GM12878 (cell line): ENCODE results near the gene WTAP. TPM values are rescaled to one million over a fixed set of nuclear protein-coding genes. Genes with fewer than 3 reads are reported as not detected.

ENCODE experiments used
- BRCA1 ChIP-seq: IDR thresholded peaks from 2 replicates; pipeline ENCODE4 v1.6.1; 2011; ENCODE audit warnings: low read depth, low read length, improper control_type of control experiment
- ETV6 ChIP-seq, 2 experiments: fragments of 450-650 bp in 1 of 2; IDR thresholded peaks in 1 of 2; conservative IDR thresholded peaks in 1 of 2; 2 replicates each; pipeline ENCODE4 v1.6.1; 2014; ENCODE audit warnings: antibody characterized with exemption in 1 of 2, borderline replicate concordance in 1 of 2, low read depth in 1 of 2, mild to moderate bottlenecking in 1 of 2, moderate library complexity in 1 of 2
- MXI1 ChIP-seq: fragments of 150-350 bp; IDR thresholded peaks from 2 replicates; pipeline ENCODE4 v1.6.1; 2011; ENCODE audit warnings: low read depth, mild to moderate bottlenecking, inconsistent platforms, low read length, improper control_type of control experiment
- MYB ChIP-seq: fragments of 150-350 bp; IDR thresholded peaks from 2 replicates; pipeline ENCODE4 v1.6.1; 2014; ENCODE audit warnings: mild to moderate bottlenecking, low read depth, low read length, borderline replicate concordance
- NR2C1 ChIP-seq: fragments of 450-650 bp; IDR thresholded peaks from 2 replicates; pipeline ENCODE4 v1.6.1; 2017; ENCODE audit warnings: antibody characterized with exemption, mild to moderate bottlenecking, moderate library complexity
- POU2F2 ChIP-seq: IDR thresholded peaks from 3 replicates; pipeline ENCODE4 v1.6.1; 2011; ENCODE audit warnings: low read depth, mild to moderate bottlenecking, low read length, borderline replicate concordance
- RAD51 ChIP-seq: fragments of 450-650 bp; IDR thresholded peaks from 2 replicates; pipeline ENCODE4 v1.6.1; 2016; ENCODE audit warnings: moderate library complexity, mild to moderate bottlenecking, inconsistent platforms
- RFX5 ChIP-seq: IDR thresholded peaks from 2 replicates; pipeline ENCODE4 v1.6.1; 2011; ENCODE audit warnings: low read depth, low read length, improper control_type of control experiment
- SIX5 ChIP-seq: IDR thresholded peaks from 2 replicates; pipeline ENCODE4 v1.6.1; 2011; ENCODE audit warnings: mild to moderate bottlenecking, low read depth, low read length, moderate library complexity; ENCODE audit not compliant: severe bottlenecking
- TCF3 ChIP-seq: IDR thresholded peaks from 2 replicates; pipeline ENCODE4 v1.6.1; 2012; ENCODE audit warnings: low read depth, mild to moderate bottlenecking, low read length, borderline replicate concordance; ENCODE audit not compliant: insufficient read depth
- YBX1 ChIP-seq: fragments of 450-650 bp; IDR thresholded peaks from 2 replicates; pipeline ENCODE4 v1.6.1; 2016; ENCODE audit warnings: antibody characterized with exemption
- ZNF207 ChIP-seq: fragments of 450-650 bp; IDR thresholded peaks from 2 replicates; pipeline ENCODE4 v1.6.1; 2014; ENCODE audit warnings: antibody characterized with exemption, mild to moderate bottlenecking, borderline replicate concordance
- ZNF384 ChIP-seq: IDR thresholded peaks from 2 replicates; pipeline ENCODE4 v1.6.1; 2012; ENCODE audit warnings: low read depth, mild to moderate bottlenecking, low read length, improper control_type of control experiment, borderline replicate concordance
- polyA plus RNA-seq, 11 experiments: library from polyadenylated mRNA; depleted of rRNA in 4 of 11; unstranded in 6 of 11; stranded (reverse) in 5 of 11; fragments of >200 nt; fragmentation: Nextera tagmentation in 4 of 11; fragmentation: Illumina TruSeq in 1 of 11; extraction: Ambion mirVana in 4 of 11; extraction: Trizol in 1 of 11; gene quantifications; 1 replicate in 1 of 11; 2 replicates in 10 of 11; pipeline versions ENCODE4 v1.2.1 to v1.2.3, GENCODE V29; 2011 to 2016; ENCODE audit warnings: inconsistent platforms in 2 of 11, missing spikeins in 2 of 11, low read depth in 1 of 11
- total RNA-seq, 4 experiments: library from RNA; depleted of rRNA in 3 of 4; stranded (reverse); fragments of >200 nt in 3 of 4; fragmentation: Illumina TruSeq in 1 of 4; extraction: Trizol in 1 of 4; gene quantifications; 2 replicates each; pipeline versions ENCODE4 v1.2.1 to v1.2.3, GENCODE V29; 2013 to 2021
- TF ChIP-seq, protein P1 (sequence below), 3 experiments: IDR thresholded peaks in 2 of 3; conservative IDR thresholded peaks in 1 of 3; 2 replicates each; pipeline ENCODE4 v1.5.1; 2011; ENCODE audit warnings: low read depth in 3 of 3, low read length in 3 of 3, mild to moderate bottlenecking in 3 of 3, control low read depth in 2 of 3, moderate library complexity in 2 of 3, inconsistent platforms in 1 of 3, mixed read lengths in 1 of 3; ENCODE audit not compliant: control insufficient read depth in 2 of 3, insufficient read depth in 1 of 3; ENCODE audit errors: extremely low read depth in 1 of 3
- TF ChIP-seq, protein P2 (sequence below): fragments of 450-650 bp; IDR thresholded peaks from 2 replicates; pipeline ENCODE4 v1.6.1; 2018; ENCODE audit warnings: borderline replicate concordance, mild to moderate bottlenecking; ENCODE audit not compliant: partially characterized antibody
- TF ChIP-seq, protein P3 (sequence below): IDR thresholded peaks from 2 replicates; pipeline ENCODE4 v1.6.1; 2012; ENCODE audit warnings: low read depth, low read length, improper control_type of control experiment

WTAP gene
- total and polyA plus RNA-seq, 10 of the 15 experiments (the other 5 are each of a cell fraction or from before 2014, with no cell fraction given): 38.7 to 132 (median 83.1) TPM

- no peak for TF ChIP-seq MYB
- no peak for TF ChIP-seq YBX1
- no peak for TF ChIP-seq ETV6 (conservative IDR thresholded peaks at IDR 0.05 in 1 of 2, IDR thresholded peaks at IDR 0.05 in 1 of 2; ENCODE audit: borderline replicate concordance in 1 of 2, low read depth in 1 of 2)
- no peak for TF ChIP-seq ZNF384
- no peak; the same call in 1 of the 2 replicates for TF ChIP-seq NR2C1
- peak; percentile 58; the same call in 1 of the 2 replicates for TF ChIP-seq TCF3
- TF ChIP-seq POU2F2: peak; percentile 75; the same call in 2 of the 3 replicates
- TF ChIP-seq RFX5: peak; percentile 29; the same call in 1 of the 2 replicates
- TF ChIP-seq BRCA1: no peak
- TF ChIP-seq RAD51: no peak
- peak; percentile 34 for TF ChIP-seq SIX5
- TF ChIP-seq, protein P1, sequence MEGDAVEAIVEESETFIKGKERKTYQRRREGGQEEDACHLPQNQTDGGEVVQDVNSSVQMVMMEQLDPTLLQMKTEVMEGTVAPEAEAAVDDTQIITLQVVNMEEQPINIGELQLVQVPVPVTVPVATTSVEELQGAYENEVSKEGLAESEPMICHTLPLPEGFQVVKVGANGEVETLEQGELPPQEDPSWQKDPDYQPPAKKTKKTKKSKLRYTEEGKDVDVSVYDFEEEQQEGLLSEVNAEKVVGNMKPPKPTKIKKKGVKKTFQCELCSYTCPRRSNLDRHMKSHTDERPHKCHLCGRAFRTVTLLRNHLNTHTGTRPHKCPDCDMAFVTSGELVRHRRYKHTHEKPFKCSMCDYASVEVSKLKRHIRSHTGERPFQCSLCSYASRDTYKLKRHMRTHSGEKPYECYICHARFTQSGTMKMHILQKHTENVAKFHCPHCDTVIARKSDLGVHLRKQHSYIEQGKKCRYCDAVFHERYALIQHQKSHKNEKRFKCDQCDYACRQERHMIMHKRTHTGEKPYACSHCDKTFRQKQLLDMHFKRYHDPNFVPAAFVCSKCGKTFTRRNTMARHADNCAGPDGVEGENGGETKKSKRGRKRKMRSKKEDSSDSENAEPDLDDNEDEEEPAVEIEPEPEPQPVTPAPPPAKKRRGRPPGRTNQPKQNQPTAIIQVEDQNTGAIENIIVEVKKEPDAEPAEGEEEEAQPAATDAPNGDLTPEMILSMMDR (IDR thresholded peaks at IDR 0.05 in 2 of 3, conservative IDR thresholded peaks at IDR 0.05 in 1 of 3; ENCODE audit: control insufficient read depth in 2 of 3, extremely low read depth in 1 of 3, insufficient read depth in 1 of 3, low read depth in 3 of 3, low read length in 3 of 3): no peak
- TF ChIP-seq, protein P2, sequence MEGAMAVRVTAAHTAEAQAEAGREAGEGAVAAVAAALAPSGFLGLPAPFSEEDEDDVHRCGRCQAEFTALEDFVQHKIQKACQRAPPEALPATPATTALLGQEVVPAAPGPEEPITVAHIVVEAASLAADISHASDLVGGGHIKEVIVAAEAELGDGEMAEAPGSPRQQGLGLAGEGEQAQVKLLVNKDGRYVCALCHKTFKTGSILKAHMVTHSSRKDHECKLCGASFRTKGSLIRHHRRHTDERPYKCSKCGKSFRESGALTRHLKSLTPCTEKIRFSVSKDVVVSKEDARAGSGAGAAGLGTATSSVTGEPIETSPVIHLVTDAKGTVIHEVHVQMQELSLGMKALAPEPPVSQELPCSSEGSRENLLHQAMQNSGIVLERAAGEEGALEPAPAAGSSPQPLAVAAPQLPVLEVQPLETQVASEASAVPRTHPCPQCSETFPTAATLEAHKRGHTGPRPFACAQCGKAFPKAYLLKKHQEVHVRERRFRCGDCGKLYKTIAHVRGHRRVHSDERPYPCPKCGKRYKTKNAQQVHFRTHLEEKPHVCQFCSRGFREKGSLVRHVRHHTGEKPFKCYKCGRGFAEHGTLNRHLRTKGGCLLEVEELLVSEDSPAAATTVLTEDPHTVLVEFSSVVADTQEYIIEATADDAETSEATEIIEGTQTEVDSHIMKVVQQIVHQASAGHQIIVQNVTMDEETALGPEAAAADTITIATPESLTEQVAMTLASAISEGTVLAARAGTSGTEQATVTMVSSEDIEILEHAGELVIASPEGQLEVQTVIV: peak; percentile 41
- peak; percentile 49 for TF ChIP-seq ZNF207
- TF ChIP-seq, protein P3, sequence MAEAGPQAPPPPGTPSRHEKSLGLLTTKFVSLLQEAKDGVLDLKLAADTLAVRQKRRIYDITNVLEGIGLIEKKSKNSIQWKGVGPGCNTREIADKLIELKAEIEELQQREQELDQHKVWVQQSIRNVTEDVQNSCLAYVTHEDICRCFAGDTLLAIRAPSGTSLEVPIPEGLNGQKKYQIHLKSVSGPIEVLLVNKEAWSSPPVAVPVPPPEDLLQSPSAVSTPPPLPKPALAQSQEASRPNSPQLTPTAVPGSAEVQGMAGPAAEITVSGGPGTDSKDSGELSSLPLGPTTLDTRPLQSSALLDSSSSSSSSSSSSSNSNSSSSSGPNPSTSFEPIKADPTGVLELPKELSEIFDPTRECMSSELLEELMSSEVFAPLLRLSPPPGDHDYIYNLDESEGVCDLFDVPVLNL: peak; percentile 86
- TF ChIP-seq MXI1: no peak; the same call in 1 of the 2 replicates
These were observed 62.3 kb downstream of the WTAP start, which contains the start of gene TCP1 (continued) for GRCh38 chr6:159789377-159790148.
